K562 (cell line): ENCODE measurements around the gene PAQR8. TPM values are rescaled to one million over a fixed set of nuclear protein-coding genes. Genes with fewer than 3 reads are reported as not detected.

Experiments
- ARID2 ChIP-seq: fragments of 450-650 bp; IDR thresholded peaks from 2 replicates; pipeline ENCODE4 v1.6.1; 2017; ENCODE audit warnings: antibody characterized with exemption, mild to moderate bottlenecking
- CEBPB ChIP-seq: fragments of 450-650 bp; IDR thresholded peaks from 2 replicates; pipeline ENCODE4 v1.6.1; 2016; ENCODE audit warnings: missing genetic modification characterization, missing compliant biosample characterization
- FOXP4 ChIP-seq: sonication (generic); formaldehyde crosslinking; IDR thresholded peaks from 2 replicates; pipeline ENCODE4 v1.8.0; 2022; ENCODE audit warnings: mild to moderate bottlenecking, missing genetic modification reagents, borderline replicate concordance
- HDAC2 ChIP-seq: fragments of 450-650 bp; IDR thresholded peaks from 2 replicates; pipeline ENCODE4 v1.6.1; 2016; ENCODE audit warnings: mild to moderate bottlenecking
- HINFP ChIP-seq: fragments of 450-650 bp; conservative IDR thresholded peaks from 2 replicates; pipeline ENCODE4 v1.6.1; 2016; ENCODE audit warnings: missing genetic modification characterization, low read depth, mild to moderate bottlenecking, control low read depth, missing compliant biosample characterization
- KHSRP ChIP-seq: fragments of 450-650 bp; IDR thresholded peaks from 2 replicates; pipeline ENCODE4 v1.6.1; 2017
- KLF6 ChIP-seq: fragments of 250-450 bp; sonication (Bioruptor Pico); IDR thresholded peaks from 2 replicates; pipeline ENCODE4 v1.4.0; 2020; ENCODE audit warnings: mild to moderate bottlenecking, moderate library complexity, borderline replicate concordance
- MIER1 ChIP-seq: fragments of 450-650 bp; IDR thresholded peaks from 2 replicates; pipeline ENCODE4 v1.6.1; 2016; ENCODE audit warnings: antibody characterized with exemption, mild to moderate bottlenecking, low read depth
- PHF20 ChIP-seq: fragments of 450-650 bp; IDR thresholded peaks from 2 replicates; pipeline ENCODE4 v1.6.1; 2018; ENCODE audit not compliant: partially characterized antibody
- SIN3A ChIP-seq, 2 experiments: fragments of 150-350 bp in 1 of 2; IDR thresholded peaks; 2 replicates each; pipeline ENCODE4 v1.6.1; 2011 to 2016; ENCODE audit warnings: borderline replicate concordance in 2 of 2, low read depth in 2 of 2, low read length in 2 of 2, mild to moderate bottlenecking in 2 of 2, moderate library complexity in 2 of 2; ENCODE audit not compliant: control insufficient read depth in 1 of 2
- THRB ChIP-seq: fragments of 450-650 bp; formaldehyde crosslinking; conservative IDR thresholded peaks from 2 replicates; pipeline ENCODE4 v1.4.0; 2022; ENCODE audit warnings: mild to moderate bottlenecking, missing genetic modification characterization
- ZBTB7A ChIP-seq: IDR thresholded peaks from 2 replicates; pipeline ENCODE4 v1.6.1; 2011; ENCODE audit warnings: low read depth, mild to moderate bottlenecking, low read length, moderate library complexity, borderline replicate concordance; ENCODE audit not compliant: control insufficient read depth
- ZBTB8A ChIP-seq: fragments of 450-650 bp; IDR thresholded peaks from 2 replicates; pipeline ENCODE4 v1.6.1; 2018; ENCODE audit warnings: mild to moderate bottlenecking, moderate library complexity; ENCODE audit not compliant: partially characterized antibody
- ZFX ChIP-seq: sonication (generic); formaldehyde crosslinking; IDR thresholded peaks from 2 replicates; pipeline ENCODE4 v1.8.0; 2022; ENCODE audit warnings: mild to moderate bottlenecking, missing genetic modification reagents, moderate library complexity
- ZNF551 ChIP-seq: fragments of 250-450 bp; sonication (Bioruptor Pico); IDR thresholded peaks from 2 replicates; pipeline ENCODE4 v1.5.0; 2021; ENCODE audit warnings: mild to moderate bottlenecking, moderate library complexity
- ZNF609 ChIP-seq: sonication (generic); formaldehyde crosslinking; IDR thresholded peaks from 2 replicates; pipeline ENCODE4 v1.8.1; 2023; ENCODE audit warnings: missing genetic modification reagents, mild to moderate bottlenecking, borderline replicate concordance
- ZNF785 ChIP-seq: fragments of 250-450 bp; sonication (Bioruptor Pico); IDR thresholded peaks from 2 replicates; pipeline ENCODE4 v1.4.0; 2020; ENCODE audit warnings: mild to moderate bottlenecking
- polyA plus RNA-seq, 8 experiments: library from polyadenylated mRNA; depleted of rRNA in 4 of 8; stranded (reverse) in 5 of 8; unstranded in 3 of 8; fragments of >200 nt; fragmentation: Nextera tagmentation in 2 of 8; fragmentation: Illumina TruSeq in 1 of 8; extraction: Ambion mirVana in 2 of 8; extraction: Trizol in 1 of 8; gene quantifications; 2 replicates each; pipeline versions ENCODE4 v1.2.1 to v1.2.3, GENCODE V29; 2011 to 2014; ENCODE audit warnings: inconsistent platforms in 1 of 8, missing spikeins in 1 of 8
- total RNA-seq, 7 experiments: library from RNA; depleted of rRNA in 6 of 7; stranded (reverse); fragments of >200 nt in 6 of 7; fragmentation: Illumina TruSeq in 2 of 7; extraction: Trizol in 2 of 7; gene quantifications; 2 replicates each; pipeline versions ENCODE4 v1.2.1 to v1.2.3, GENCODE V29; 2011 to 2021; ENCODE audit warnings: low replicate concordance in 1 of 7

Gene PAQR8
- total and polyA plus RNA-seq, 9 of the 15 experiments (the other 6 are each of a cell fraction or from before 2014, with no cell fraction given), result 1.4 to 10.2 (median 3.5) TPM

- TF ChIP-seq THRB (no peak), CEBPB (tag) (no peak), KLF6 (CRISPR knock-in tag) (no peak), PHF20 (peak; percentile 59), ARID2 (peak; percentile 35; the same call in 1 of the 2 replicates), MIER1 (0 out of 2 replicates have a peak, but pooled peaks have one; percentile 45), ZFX (CRISPR knock-in tag) (peak; percentile 13; the same call in 1 of the 2 replicates), ZNF785 (no peak), HDAC2 (0 out of 2 replicates have a peak, but pooled peaks have one; percentile 16), HINFP (0 out of 2 replicates have a peak, but pooled peaks have one; percentile 11), ZNF609 (no peak), ZNF551 (CRISPR knock-in tag) (no peak), ZBTB7A (0 out of 2 replicates have a peak, but pooled peaks have one; percentile 2), KHSRP (no peak), FOXP4 (CRISPR knock-in tag) (no peak), SIN3A (IDR thresholded peaks at IDR 0.05; ENCODE audit: borderline replicate concordance in 2 of 2, control insufficient read depth in 1 of 2, low read depth in 2 of 2, low read length in 2 of 2) (0 out of 4 replicates have a peak, but pooled peaks of 1 of the 2 experiments have one; percentile 3), ZBTB8A (no peak)
Measured at GRCh38 chr6:52420668-52421358, 58.9 kb downstream of the PAQR8 start (continued).
